Fibroblast of skin of scalp (primary cell): Measurements from ENCODE around the gene BCL2L12. TPM values are rescaled to one million over a fixed set of nuclear protein-coding genes. Genes with fewer than 3 reads are reported as not detected.
A peak's percentile ranks its signal among the peaks of the same experiment; 100 is the strongest.
"Not testable (repeated sequence)": the region's sequence is repeated elsewhere in the genome, so short reads cannot be mapped to it uniquely, and the experiment has no call there.

Experiments used
- DNase-seq: peaks from one replicate; pipeline ENCODE4 v3.0.0-alpha.2; 2013
- polyA plus RNA-seq, 2 experiments: library from polyadenylated mRNA; unstranded; fragments of 120-200 nt; gene quantifications; one replicate each; pipeline ENCODE4 v1.2.1, GENCODE V29; 2013; ENCODE audit not compliant: insufficient read length in 2 of 2

BCL2L12 gene, protein sequence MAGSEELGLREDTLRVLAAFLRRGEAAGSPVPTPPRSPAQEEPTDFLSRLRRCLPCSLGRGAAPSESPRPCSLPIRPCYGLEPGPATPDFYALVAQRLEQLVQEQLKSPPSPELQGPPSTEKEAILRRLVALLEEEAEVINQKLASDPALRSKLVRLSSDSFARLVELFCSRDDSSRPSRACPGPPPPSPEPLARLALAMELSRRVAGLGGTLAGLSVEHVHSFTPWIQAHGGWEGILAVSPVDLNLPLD
- polyA plus RNA-seq (2013, experiment 1 of 2; ENCODE audit: insufficient read length) = 26.3 TPM
- 27.8 TPM for polyA plus RNA-seq (2013, experiment 2 of 2; ENCODE audit: insufficient read length)

DNA sequence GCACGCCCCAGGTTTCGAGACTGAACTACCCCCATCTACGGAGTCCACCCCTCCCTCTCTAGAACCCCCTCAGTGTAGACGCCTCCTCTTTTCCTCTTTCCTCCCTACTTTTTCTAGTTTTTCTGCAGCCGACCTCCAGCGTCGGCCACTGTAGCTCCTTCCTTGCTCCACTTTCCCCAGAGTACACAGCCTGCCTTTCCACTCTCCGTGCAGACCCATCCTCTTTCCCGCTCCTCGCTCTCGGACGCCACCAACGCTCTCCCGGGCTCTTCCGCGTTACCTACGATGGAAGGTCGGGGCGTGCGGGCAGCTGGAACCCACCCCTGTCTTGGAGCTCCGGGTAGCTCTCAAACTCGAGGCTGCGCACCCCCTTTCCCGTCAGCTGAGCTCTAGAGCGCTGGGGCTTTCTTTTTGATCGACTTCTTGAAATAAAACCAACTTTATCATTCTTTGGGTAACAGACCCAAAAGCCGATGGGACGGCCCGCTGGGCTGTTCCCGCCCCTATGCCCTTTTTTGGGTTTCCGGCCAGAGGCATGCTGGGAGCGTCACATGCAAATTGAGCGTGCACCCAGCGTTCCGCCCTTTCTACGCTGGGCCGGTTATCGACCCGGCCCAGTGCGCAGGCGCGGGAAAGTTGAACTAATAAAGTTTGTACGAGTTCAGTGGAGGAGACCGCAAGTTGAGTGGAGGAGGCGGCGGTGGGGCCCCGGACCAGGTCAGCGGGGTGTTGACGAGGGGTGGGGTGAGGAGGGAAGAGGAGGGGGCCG lies at the start of gene BCL2L12, which contains the start of gene IRF3:
Gene BCL2L12, plus strand, starts transcription at position 583 of the 769 bp plus-strand sequence. CDS start 760 bp downstream, outside the sequence.
Gene IRF3, minus strand, starts transcription at position 507 of the 769 bp plus-strand sequence. CDS start 1,019 bp downstream, outside the sequence.
- peak; percentile 96 for DNase-seq

DNA sequence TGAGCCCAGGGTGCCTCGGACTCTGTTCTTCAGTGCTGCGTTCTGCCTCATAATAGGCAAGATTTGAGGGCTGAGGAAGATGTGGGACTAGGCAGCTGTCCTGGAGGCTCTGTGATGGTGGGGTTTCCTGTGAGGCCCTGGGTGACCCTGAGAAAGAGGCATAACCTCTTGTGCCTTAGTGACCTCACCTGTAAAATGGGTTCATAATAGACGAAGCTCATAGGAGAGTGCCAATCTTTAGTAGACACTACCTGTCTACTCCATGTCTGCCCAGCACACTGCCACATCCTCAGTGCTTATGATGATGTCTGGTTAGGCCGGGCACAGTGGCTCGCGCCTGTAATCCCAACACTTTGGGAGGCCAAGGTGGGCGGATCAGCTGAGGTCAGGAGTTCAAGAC lies 49.2 kb upstream of the BCL2L12 start:
- DNase-seq = no peak

DNA sequence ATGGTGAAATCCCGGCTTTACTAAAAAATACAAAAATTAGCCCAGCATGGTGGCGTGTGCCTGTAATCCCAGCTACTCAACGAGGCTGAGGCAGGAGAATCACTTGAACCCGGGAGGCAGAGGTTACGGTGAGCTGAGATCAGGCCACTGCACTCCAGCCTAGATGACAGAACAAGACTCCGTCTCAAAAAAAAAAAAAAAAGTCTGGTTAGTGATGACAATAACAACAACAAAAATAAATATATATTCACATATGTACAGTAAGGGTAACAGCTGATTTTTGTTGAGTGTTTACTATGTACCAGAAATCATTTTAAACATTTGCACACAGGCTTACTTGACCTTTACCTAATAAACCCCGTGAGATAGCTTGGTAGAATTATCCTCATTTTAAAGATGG lies 48.8 kb upstream of the BCL2L12 start:
- no peak for DNase-seq

DNA sequence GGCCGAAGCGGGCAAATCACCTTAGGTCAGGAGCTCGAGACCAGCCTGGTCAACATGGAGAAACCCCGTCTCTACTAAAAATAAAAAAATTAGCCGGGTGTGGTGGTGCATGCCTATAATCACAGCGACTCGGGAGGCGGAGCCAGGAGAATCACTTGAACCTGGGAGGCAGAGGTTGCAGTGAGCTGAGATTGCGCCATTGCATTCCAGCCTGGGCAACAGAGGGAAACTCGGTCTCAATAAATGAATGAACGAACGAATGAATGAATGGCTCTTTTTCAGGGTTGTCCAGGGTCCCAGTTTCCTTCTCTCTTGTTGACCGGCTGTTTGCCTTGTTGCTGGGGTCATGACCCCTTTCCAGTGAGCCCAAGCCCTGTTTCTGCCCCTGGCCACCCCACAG lies 47.9 kb upstream of the BCL2L12 start:
- not testable (repeated sequence) for DNase-seq

DNA sequence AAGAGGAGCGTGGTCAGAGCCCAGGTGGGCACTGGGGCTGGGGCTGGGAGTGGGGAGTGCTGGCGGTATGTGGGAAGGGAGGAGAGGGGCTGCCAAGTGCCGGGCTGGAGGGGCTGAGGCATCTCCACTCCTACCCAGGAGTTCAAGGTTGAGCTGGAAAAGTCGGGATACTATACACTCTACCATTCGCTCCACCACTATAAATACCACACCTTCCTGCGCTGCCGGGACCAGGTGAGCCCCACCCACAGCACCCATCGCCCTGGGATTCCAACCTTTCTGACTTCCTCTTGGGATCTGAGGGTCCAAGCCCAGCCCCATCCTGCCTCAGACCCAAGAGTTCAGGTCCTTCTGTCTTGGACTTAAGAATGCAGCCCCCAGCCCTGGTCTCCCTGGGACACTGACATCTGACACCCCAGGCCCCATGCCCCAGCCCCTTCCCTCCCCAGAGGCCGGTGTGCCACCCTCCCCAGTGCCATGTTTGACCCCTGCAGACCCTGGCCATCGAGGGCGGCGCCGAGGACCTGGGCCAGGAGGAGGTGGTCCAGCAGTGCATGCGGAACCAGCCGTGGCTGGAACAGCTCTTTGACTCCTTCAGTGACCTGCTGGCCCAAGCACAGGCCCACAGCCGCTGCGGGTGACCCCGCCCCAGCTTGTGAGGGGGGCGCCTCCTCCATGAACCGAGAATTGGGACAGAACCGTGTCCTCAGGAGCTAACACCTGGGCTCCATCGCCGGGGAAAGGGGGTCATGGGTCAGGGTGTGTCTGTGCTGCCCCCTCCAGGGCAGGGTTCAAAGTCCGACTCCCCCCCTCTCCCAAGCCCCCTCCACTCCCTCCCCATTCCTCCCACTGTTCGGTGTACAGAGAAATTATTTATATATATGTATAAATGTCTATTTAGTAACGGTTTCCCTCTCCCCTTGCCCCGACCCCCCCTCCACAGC lies 40.5 kb upstream of the BCL2L12 start:
- DNase-seq = no peak

DNA sequence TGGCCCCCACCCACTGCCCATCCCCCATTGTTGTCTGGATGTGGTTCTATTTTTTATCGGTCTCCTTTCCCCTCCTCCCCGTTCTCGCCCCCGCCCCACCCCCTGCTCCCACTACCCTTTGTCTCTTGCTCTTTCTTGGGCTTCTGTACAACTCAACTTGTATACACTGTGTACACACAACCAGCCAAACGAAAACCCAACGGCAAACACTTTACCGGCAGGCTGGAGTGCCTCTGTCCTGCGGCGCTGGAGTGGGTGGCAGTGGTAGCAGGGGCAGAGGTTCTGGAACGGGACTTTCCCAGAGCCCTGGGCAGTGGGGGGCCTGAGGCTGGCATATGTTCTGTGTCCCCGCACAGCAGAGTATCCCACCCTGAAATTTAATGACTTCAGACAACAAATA lies 39.5 kb upstream of the BCL2L12 start:
- DNase-seq = no peak

DNA sequence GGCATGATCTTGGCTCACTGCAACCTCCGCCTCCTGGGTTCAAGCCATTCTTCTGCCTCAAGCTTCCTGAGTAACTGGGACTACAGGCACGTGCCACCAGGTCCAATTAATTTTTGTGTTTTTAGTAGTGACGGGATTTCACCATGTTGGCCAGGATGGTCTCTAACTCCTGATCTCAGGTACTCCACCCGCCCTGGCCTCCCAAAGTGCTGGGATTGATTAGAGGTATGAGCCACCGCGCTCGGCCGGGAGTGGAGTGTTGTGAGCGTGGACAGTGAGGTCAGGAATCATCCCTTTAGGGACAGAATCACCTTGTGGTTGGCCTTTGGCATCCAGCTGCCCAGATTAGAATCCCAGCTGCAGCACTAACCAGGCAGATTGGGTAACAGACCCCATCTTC lies 36.1 kb upstream of the BCL2L12 start:
- DNase-seq = no peak

DNA sequence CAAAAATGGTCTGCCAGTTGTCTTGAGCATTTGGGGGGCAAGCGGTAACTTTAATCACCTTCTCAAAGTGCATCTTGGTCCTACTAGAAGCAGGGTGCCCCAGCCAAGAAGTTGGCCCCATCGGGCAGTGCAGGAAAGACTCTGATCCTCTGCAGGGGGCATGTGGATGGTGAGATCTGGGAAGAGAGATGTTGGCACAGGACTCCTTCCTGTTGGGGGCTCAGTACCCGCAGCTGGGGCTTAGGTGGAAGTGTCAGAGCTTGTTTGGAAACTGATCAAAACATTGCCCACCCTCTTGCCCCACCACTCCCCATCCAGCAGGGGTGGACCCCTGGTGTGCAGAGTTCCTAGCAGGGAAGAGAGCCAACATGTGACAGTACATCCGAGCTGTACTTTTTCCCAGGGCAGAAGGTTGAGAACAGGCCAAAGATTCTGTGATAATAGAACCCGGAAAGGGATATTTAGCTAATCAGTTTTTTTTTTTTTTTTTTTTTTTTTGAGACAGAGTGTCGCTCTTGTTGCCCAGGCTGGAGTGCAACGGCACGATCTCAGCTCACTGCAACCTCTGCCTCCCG lies 34.6 kb upstream of the BCL2L12 start:
- DNase-seq = peak; percentile 16

DNA sequence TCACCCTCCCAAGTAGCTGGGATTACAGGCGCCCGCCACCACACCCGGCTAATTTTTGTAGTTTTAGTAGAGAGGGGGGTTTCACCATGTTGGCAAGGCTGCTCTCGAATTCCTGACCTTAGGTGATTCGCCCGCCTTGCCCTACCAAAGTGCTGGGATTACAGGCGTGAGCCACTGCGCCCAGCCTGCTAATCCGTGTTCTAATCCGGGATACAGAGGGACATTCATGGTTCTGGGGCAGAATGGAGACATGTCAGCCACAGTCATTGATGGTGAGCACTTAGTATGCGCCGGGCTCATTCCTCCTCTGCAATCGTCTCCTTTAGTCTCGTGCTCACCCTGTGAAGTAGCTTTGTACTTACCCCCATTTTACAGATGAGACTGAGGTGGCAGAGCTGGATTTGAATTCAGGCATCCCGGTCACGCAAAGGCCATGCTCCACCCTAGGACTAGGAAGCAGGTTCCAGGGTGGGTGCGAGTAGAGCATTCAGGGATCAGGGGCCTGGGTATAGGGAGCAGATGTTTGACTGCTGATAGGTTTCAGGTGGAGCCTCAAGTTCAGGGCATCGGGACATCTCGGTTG lies 34.0 kb upstream of the BCL2L12 start:
- DNase-seq = no peak

DNA sequence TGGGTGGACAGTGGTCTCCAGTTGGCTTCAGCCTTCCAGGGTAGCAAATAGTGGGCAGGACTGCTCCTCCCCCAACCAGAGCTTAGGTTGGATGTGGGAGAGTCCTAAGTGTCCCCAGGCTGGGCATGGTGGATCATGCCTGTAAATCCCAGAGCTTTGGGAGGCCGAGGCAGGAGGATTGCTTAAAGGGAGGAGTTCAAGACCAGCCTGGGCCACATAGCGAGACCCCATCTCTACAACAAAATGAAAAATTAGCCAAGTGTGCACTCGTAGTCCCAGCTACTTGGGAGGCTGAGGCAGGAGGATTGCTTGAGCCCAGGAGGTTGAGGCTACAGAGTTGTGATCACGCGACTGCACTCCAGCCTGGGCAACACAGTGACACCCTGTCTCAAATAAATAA lies 33.2 kb upstream of the BCL2L12 start:
- no peak for DNase-seq

DNA sequence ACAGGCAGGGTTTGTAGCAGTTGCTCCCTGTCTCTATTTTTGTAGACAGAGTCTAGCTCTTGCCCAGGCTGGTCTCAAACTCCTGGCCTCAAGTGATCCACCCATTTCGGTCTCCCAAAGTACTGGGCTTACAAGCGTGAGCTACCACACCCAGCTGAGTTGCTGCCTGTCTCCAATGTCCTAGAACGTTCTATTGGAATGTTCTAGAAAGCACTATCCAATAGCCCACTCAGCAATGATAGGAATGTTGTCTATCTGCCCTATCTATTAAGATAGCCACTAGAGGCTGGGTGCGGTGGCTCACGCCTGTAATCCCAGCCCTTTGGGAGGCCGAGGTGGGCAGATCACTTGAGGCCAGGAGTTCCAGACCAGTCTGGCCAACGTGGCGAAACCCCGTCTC lies 32.5 kb upstream of the BCL2L12 start:
- DNase-seq = peak; percentile 25

DNA sequence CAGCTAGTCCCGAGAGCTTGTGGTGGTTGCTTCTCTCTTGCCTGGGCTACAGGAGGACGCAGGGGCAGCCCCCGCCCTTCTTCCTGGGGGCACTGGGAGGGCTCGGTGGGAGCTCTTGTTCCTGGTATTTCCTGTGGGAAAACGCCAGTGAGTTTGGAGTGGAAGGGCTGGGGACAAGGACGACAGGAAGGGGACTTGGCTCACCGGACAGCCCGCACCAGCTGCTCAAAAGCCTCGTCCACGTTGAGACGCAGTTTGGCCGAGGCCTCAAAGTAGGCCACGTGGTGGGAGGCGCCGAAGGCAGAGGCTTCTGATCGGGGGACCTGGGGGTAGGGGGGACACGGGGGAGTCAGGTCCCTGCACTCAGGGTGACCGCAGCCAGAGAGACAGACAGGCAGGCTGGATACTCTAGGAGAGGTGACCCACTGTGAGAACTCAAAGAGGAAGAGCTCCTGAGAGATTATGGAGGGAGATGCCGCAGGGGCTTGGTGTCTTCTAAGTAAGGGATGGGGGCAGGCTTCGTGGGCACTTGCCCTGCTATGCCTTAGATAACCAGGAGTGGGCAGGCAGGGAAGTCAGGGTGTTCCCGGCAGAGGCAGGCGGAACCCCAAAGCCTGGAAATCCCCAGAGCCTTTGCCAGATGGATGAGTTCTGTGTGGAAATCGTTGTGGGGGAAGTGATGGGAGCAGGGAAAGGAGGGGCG lies 30.1 kb upstream of the BCL2L12 start:
- DNase-seq = peak; percentile 17

DNA sequence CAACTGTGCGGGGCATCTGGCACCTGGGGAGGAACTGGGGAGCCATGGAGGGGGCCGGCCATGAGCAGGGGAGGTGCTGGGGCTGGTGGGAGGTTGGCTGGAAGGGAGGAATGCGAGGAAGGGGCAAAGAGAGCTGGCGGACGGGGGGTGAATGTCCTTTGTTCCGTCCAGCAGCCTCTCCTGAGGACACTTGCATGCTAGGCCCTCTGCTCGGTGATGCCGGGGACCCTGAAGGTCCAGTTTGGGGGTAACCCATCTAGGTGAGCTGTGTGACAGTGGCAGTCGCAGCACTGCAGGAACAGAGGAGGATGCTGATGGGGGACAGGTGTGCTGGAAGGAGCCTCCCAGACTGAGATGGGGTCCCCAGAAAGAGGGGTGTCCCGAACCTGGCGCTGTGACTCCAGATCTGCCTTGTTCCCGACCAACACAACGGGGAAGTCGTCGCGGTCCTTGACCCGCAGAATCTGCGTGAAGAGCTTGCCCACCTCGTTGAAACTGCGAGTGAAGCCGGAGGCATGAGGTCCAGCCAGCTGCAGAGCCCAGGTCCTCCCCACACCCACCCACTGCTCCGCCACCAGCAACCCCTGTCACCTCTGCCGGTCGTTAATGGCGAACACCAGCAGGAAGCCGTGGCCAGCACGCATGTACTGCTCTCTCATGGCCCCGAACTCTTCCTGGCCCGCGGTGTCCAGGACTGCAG lies 29.4 kb upstream of the BCL2L12 start:
- DNase-seq = no peak

DNA sequence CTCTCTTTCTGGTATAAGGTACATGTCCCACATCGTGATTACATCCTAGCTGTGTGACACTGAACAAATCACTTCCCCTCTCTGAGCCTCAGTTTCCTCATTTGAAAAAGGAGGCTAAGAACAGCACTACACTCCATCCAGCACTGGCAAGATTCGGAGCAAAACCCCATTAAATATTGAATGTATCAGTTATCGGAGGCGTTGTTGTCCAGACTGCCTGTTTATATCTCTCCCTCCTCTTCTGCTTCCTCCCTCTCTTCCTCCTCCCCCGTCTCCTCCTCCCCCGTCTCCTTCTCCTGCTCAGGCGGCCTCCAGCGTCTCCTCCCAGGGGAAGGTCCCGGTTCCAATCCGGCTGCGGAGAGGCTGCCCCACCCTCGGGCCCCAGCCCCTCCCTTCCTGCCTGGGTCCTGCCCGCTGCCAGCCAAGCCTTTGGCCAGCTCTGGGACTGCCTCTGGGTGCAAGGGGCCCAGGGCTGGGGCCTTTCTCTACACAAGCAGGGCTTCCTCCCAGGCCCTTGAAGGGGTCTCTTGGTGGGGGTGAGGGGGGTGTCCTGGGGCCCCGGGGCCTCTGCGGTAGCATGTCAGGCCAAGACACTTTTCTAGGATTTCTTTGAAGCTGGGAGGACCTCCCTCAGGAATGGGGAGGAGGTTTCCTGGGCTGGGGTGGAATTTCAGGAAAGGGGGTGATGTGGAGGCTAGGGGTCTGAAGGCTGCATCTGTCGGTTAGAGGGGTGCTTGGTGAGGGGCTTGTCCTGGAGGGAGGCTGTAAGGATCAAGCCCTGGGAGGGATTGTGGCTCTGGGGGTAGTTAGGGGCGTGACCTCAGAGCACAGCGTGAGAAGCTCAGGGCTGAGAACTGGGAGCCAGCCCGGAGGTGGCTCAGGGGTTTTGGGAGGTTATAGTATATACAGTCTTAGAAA lies 27.7 kb upstream of the BCL2L12 start:
- peak; percentile 84 for DNase-seq

DNA sequence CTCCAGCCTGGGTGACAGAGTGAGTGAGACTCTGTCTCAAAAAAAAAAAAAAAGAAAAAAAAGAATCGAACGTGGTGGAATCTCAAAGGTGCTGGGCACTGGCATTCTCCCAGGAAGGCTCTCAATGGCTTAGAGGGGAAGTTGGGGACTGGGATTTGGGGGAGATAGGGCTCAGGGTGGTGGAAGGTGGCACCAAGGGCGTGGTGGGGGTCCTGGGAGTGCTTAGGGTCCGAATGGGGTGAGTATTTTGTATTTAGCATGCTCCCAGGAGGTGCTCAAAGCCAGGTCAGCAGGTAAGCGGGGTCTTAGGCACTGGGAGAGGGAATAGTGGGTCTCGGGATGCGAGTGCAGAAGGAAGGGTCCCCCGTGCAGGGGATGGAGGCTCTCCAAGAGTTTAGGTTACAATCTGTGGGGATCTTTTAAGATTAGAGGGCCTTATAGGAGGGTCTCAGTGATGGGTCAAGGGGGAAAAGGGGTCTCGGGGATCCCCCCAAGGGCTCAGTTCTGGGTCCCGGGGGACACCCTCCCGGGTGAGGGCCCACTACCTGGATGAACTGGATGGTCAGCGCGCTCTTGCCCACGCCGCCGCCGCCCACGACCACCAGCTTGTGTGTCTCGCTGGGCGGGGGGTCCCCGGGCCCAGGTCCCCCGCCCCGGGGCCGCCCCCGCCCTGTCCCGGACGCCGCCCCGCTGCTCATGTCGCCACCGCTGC lies 26.2 kb upstream of the BCL2L12 start:
- no peak for DNase-seq

DNA sequence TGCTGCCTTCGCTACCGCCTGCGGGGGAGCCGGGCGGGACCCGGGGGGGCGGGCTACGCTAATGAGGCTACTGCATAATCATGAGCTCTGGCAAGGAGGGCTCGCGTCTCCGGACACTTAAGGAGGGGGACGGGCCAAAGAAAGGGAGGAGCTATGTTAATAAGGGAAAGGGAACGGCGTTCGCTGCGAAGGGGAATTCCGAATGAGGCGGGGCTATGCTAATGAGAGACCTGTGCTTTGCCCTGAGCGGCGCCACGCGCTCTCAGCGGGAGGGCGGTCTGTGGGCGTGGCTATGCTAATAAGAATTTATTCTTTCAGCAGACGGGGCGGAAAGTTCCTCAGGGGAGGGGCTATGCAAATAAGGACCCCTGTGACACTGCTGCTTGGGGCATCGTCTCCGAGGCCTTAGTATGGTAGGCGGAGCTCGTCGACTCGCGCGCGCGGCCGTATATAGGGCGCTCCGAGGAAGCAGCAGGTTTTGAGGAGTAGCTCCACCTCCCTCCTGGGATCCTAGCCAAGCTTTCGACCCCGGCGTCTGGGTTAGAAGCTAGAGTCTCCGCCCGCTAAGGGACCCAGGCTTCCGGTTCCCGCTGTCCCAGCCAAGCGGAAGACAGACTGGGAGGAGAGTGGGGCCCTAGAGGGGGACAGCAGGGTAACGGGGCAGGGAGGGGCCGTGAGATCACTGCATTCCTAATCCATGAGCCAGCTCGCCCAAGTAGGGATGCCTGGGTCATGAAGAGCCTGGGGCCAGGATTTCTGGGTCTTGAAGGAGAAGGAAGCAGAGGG lies 25.4 kb upstream of the BCL2L12 start, which contains the start of gene RRAS:
Gene RRAS, minus strand, starts transcription at position 31 of the 786 bp plus-strand sequence. CDS start 45 bp downstream, outside the sequence.
- DNase-seq = peak; percentile 100

DNA sequence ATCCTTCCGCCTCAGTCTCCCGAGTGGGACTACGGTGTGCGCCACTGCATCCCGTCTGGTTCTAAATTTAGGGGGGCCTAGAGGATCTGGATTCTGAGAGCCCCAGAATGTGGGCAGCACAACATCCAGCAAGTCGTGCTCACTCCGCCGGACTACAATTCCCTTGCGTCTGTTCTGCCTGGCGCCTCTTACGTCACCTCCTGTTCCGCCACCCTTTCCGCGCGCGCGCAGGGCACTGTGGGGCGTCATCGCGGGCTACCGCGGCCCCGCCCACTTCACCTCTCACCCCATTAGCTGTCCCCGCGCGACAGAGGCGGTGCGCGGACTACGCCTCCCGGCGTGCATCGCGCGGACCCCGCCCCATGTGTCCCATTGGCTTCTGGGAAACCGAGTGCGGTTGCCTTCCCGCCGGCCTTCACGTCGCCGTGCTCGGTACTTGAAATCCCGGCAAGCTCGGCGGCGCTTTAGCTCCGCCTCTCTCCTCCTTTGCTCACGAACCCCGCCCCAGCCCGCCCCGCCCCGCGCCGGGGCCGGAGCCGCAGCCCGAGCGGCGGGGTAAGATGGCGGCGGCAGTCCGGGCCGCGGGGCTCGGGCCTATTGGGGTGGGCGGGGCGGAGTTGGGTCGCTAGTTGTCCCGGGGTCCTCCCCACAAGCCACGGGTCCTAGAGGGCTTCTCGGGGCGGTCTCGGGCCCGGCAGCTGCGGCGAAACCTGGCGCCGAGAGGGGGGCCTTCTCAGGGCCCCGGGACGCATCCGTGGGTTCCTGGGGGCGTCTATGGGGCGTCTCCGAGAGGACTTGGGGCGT lies 23.8 kb upstream of the BCL2L12 start, which contains the start of gene SCAF1:
Gene SCAF1, plus strand, starts transcription at position 522 of the 804 bp plus-strand sequence. CDS start 2,818 bp downstream, outside the sequence.
- peak; percentile 100 for DNase-seq
